ENCODE results near the gene SPATA19.

DNA sequence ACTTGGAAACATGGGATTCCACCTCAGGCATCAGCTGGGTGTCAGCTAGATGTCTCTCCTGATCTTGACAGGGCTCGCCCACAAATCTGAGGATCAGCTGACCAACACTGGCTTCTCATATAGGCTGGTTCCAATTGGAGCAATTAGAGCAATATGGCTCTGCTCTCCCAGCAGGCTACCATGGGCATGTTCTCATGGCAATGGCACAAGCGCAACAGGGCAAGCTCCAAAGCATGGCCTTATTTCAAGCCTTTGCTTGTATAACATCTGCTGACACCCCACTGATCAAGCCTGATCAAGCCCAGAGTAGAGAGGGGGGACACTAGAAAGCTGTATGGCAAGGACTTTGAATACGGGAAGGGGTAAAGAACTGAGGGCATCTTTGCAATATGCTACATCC lies 40.7 kb upstream of the SPATA19 start:
- TF ChIP-seq, protein P1, sequence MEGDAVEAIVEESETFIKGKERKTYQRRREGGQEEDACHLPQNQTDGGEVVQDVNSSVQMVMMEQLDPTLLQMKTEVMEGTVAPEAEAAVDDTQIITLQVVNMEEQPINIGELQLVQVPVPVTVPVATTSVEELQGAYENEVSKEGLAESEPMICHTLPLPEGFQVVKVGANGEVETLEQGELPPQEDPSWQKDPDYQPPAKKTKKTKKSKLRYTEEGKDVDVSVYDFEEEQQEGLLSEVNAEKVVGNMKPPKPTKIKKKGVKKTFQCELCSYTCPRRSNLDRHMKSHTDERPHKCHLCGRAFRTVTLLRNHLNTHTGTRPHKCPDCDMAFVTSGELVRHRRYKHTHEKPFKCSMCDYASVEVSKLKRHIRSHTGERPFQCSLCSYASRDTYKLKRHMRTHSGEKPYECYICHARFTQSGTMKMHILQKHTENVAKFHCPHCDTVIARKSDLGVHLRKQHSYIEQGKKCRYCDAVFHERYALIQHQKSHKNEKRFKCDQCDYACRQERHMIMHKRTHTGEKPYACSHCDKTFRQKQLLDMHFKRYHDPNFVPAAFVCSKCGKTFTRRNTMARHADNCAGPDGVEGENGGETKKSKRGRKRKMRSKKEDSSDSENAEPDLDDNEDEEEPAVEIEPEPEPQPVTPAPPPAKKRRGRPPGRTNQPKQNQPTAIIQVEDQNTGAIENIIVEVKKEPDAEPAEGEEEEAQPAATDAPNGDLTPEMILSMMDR (IDR thresholded peaks at IDR 0.05 in 4 of 5, conservative IDR thresholded peaks at IDR 0.05 in 1 of 5), result no peak
- TF ChIP-seq POLR2A (IDR thresholded peaks at IDR 0.05), result no peak
